Measurements from ENCODE around the gene OBSCN.

DNA sequence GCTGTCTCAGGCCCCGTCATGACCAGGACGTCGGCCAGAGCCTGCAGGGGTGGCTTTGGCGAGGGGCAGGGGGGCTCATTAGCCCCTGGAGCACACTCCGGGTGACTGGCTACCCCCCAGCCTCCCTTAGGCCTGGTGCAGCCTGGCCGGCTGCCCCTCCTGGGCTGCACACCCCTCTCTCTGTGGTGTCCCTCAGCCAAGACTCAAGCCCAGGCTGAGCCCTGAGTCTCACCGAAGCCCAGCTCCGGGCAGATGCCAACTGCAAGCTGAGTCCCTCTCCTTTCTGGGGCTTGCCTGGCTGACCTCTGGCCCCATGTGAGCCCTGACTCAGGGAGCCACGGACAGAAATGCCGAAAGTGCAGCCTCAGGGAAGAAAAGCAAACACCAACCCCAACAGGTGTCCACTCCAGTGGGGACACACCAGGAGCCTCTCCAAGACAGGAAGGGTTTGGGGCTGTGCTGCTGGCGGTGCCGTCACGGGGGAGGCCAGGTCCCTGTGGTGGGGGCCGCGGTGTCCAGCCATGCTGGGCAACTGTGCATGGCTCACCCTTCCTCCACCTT lies 47.6 kb upstream of the OBSCN start:
- TF ChIP-seq, protein P1, sequence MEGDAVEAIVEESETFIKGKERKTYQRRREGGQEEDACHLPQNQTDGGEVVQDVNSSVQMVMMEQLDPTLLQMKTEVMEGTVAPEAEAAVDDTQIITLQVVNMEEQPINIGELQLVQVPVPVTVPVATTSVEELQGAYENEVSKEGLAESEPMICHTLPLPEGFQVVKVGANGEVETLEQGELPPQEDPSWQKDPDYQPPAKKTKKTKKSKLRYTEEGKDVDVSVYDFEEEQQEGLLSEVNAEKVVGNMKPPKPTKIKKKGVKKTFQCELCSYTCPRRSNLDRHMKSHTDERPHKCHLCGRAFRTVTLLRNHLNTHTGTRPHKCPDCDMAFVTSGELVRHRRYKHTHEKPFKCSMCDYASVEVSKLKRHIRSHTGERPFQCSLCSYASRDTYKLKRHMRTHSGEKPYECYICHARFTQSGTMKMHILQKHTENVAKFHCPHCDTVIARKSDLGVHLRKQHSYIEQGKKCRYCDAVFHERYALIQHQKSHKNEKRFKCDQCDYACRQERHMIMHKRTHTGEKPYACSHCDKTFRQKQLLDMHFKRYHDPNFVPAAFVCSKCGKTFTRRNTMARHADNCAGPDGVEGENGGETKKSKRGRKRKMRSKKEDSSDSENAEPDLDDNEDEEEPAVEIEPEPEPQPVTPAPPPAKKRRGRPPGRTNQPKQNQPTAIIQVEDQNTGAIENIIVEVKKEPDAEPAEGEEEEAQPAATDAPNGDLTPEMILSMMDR (IDR thresholded peaks at IDR 0.05; ENCODE audit: insufficient read depth, low read depth, low read length) = no peak
- TF ChIP-seq EZH2 (IDR thresholded peaks at IDR 0.05; ENCODE audit: insufficient read depth, low read length) = no peak
